HuH-7.5 (cell line): ENCODE data around the gene FRS3.
"Not testable (repeated sequence)": the region's sequence is repeated elsewhere in the genome, so short reads cannot be mapped to it uniquely, and the experiment has no call there.

ENCODE experiments used
- DNase-seq: peaks from one replicate; pipeline ENCODE4 v3.0.0; 2011; ENCODE audit warnings: low spot score

Gene FRS3, protein sequence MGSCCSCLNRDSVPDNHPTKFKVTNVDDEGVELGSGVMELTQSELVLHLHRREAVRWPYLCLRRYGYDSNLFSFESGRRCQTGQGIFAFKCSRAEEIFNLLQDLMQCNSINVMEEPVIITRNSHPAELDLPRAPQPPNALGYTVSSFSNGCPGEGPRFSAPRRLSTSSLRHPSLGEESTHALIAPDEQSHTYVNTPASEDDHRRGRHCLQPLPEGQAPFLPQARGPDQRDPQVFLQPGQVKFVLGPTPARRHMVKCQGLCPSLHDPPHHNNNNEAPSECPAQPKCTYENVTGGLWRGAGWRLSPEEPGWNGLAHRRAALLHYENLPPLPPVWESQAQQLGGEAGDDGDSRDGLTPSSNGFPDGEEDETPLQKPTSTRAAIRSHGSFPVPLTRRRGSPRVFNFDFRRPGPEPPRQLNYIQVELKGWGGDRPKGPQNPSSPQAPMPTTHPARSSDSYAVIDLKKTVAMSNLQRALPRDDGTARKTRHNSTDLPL

DNA sequence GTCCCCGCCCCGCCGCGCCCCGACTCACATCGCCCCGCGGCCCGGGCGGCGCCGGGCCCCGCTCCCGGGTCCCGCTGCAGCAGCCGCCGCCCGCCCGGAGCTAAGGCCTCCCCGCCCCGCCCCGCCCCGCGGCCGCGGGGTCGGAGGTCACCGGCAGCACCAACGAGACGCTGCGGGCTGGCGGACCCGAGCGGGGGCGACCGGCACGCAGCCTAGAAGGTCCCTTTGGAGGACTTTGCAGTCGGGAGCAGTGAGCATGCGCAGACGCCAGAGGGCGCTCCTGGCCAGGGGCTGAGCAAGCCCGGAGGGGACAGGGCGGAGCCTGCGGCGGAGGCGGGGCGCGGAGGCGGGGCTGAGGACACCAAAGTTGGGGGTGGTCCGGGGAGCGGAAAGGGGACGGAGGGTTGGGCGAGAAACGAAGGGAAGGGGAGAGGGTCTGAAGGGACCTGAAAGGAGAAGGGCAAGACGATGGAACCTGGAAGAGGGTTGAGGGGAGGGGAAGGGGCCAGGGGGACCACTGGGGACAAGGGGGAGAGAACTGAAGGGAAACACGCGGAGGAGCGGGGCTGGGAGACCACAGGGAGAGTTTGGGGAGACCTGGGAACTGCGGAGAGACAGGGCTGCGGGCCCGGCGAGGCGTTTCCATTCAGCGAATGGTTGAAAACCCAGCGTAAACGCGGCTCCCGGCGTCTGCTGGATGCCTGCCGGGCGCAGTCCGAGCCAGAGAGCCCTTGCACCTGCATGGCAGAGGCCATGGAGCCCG is at the start of gene FRS3:
FRS3 (minus strand) TSS at position 113 of the 763 bp plus-strand sequence. CDS start 2,913 bp downstream, outside the sequence.
- DNase-seq: peak; percentile 93

DNA sequence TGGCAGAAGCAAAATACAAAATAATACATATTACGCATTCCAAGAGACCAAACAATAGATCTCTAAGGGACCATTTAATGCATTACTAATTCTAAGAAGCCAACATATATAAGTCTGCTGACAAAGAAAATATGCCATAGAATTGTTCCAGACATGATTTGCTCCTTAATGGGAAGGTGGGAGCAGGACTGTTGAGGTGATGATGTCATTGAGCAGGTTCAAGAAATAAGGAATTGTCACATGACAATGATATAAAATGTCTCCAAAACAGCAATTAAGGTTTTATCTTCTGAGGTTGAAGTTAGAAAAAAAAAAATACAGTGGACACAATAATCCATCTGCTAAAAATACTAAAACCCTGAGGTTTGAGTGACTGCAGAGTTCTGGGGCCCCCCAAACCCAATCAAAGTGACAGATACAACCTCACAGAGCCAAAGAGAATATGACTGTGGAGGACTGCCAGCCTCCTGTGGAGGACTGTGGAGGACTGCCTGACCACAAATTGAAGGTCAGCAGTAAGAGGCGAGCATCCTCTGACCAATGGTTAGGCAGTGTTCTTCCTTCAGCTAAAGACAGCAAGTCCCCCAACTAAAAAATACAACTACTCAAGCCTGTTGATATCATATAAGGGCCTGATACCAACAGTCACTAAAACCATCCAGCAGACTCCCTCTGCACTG is 46.8 kb upstream of the FRS3 start:
- no peak for DNase-seq

DNA sequence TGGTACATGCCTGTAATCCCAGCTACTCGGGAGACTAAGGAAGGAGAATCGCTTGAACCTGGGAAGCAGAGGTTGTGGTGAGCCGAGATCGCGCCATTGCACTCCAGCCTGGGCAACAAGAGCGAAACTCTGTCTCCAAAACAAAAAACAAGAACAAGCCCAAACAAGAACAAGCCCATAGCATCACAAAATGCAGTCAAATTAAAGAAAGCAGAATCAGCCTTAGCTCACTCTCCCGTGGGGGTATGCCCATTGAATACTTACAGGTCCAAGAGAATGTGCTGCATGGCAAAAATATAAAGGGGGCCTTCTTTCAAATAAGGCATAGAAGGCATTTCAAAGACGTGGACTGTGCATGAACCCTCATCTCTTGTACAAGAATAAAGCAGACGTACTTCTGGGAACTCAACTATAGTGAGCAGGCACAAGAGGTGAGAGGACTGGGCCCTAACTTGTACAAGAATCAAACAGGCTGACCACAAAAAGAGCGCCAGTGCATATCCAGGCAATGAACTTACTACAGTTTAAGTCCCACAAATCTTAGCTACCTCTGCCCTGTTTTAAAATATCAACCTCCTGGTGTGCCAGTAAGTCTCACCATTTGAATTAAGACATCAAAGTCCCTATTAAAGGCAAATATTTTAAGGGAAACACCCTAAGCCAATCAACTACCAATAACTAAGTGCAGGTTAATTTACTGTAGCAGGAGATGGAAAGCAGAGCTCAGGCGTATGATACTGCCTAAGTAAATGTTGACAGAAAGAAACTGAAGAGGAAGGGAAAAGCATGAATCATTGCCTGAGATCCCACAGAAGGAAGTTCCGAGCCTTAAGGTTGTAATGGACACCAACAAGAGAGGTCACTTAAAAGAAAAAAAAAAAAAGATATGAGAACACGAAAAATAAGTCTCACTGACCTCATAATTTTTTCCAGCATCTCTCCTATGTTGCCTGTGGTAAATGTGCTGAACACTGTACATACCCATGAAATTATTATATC is 45.2 kb upstream of the FRS3 start:
- no peak for DNase-seq

DNA sequence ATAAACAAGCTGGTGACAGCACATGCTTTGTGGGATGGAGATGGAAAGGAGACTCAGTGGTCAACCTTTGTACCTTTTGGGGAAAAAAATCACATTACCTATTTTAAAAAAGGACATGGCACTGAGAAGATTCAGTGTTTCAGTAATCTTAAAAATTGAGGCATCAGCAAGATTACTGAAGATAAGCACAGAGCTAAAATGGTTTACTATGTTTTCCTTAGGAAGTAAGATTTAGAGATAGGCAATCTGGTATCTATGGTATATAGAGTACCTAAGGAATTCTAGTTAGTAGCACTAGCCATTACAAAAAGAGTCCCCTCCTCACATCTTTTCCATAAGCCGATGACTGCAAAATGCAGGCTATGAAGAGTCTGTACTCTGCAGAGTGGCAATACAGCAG is 43.5 kb upstream of the FRS3 start:
- no peak for DNase-seq

DNA sequence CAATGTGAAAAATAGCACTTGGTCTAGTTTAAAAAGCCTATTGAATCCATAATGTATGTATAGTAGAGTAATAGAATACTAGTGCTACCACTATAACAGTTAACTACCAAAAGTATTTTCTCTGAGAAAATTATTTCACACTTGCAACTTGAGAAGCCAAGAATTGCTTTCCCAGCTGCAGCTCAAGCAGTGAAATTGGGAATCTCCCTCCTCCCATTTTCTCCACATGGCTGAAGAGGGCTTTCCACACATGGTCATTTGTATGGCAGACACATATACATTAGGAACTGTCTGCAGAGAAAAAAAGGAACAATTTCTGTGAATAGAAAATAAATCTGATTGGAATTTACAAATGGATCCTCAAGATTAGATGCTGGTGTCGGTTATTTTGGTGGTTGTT is 42.3 kb upstream of the FRS3 start:
- no peak for DNase-seq

DNA sequence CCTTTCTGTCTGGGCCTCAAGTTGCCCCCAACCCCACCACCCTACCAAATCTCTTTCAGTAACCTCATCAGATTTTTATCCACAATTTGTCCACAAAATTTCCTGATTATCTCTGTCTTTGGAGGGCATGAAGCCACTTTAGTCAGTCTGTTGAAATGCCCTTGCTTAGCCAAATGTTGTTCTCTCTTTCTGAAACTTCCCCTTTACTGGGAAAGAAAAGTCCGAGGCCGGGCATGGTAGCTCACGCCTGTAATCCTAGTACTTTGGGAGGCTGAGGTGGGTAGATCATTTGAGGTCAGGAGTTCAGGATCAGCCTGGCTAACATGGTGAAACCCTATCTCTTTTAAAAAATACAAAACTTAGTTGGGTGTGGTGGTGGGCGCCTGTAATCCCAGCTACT is 41.6 kb upstream of the FRS3 start:
- no peak for DNase-seq

DNA sequence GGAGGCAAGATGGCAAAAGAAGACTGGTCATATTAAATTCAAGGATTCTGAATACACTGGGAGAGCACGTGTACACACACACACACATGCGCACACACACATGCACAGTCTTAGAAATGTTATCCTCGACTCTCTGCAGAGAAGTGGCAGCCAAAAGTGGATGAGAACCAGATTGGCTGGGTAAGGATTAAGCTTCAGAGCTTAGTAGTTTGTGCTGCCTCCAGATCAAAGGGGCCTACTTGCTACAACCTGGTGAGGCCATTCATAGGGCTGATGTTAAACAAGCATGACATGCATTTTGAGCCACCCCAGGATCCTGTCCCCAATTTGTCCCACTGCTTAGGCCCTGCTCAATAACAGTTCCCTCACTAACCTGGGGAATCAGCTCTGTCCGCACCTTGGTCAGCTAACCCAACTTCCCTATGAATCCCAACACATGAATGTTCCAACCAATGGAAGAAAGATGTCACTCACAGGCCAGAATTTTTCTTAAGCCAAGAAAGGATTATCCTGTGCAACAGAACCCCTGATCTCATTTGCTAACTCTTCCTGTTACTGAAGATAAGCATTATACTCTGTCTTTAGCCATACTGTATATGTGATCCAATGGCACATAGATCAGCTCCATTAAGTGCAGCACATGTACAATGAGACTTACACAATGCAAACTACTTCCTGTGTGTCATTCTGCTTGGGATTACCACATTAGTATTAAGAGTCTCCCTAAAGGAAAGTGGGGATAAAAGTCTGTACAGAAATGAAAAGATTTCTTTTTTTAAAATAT is 38.8 kb upstream of the FRS3 start:
- no peak for DNase-seq

DNA sequence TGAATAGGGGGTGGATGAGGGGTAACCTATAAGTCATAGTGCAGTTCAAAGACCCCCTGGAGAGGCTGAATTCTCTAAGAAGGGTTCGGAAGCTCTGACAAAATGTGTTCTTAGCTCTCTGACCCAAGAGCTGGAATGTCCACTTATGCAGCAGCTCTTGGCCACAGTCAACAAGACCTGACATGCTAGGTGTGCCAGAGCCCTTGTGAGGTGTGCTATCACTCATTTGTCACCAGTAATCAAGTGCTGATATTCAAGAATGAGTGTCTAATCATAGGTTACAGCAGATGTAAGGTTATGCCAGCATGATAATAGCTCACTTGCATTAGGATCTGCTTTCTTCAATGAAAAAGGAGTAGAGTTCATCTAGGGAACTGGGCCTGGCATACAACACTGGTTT is 35.9 kb upstream of the FRS3 start:
- no peak for DNase-seq

DNA sequence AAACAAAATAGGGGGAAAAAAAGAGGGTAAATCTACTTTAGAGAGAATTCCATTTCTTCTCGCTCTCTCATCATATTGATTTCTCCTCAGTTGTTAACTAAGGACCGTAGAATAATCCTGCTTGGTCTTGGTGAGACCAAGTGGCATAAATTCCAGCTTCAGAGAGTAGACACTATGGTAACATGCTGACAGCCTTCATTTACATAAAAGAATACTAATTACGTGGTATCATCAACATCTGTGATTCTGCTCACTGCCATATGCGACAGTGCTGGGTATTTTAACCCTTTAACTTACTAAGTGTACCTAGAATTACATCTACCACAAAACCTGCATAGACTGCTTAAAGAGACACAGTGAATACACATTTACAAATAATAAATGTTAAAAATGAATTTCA is 34.9 kb upstream of the FRS3 start:
- no peak for DNase-seq

DNA sequence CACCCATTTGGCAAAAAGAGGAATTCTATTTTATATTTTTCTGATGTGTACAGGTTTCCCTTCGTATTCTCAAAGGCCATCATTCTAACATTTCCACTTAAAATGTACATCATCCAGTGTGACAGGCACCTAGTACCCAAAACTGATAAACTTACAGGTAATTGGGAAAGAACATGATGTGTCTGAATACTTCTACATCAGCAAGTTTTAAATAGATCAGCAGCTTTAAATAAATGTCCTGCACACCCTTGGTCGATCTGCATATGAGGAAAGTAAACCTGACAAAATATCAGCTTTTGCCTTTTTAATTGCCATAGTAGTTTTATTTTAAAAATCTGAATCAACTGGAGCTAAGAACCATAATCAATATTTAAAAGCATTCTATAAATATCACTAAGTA is 34.3 kb upstream of the FRS3 start:
- DNase-seq: no peak

DNA sequence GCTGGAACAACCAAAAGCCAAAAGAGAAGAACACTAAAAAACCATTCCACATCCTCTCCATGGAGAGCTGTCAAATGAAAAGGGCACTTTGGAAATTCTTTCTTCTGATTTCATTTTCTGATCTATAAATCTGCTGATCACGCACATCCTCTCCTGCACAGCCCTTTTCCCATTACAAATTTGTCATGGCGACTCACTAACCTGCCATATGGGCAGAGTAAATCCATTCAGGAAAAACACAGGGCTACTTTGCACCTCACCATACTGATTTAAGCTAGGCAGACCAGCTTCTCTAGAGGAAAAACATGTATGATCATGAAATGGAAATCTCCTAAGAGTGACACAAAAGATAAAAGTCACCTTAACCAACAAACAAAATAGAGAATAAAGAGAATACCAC is 33.8 kb upstream of the FRS3 start:
- no peak for DNase-seq

DNA sequence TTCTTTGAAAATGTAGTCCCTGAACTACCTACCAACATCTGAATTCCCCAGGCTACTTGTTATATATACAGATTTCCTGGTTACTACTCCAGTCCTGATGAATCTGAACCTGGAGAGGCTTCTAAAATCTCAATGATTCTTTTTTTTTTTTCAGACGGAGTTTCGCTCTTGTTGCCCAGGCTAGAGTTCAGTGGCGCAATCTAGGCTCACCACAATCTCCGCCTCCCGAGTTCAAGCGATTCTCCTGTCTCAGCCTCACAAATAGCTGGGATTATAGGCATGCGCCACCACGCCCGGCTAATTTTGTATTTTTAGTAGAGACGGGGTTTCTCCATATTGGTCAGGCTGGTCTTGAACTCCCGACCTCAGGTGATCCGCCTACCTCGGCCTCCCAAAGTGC is 32.2 kb upstream of the FRS3 start:
- not testable (repeated sequence) for DNase-seq

DNA sequence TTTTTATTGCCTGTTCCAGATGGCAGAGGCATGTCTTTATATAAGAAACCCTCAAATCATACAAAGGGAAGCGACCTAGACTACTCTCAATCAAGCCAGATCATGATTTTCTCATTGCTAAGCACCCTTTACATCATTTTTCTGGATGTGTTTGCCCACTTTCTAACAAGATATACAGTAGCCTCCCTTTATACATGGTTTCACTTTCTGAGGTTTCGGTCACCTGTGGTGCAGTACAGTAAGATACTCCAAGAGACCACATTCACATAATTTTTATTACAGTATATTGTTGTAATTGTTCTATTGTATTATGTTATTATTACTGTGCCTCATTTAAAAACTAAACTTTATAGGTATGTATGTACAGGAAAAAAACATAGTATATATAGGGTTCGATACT is 31.4 kb upstream of the FRS3 start:
- no peak for DNase-seq

DNA sequence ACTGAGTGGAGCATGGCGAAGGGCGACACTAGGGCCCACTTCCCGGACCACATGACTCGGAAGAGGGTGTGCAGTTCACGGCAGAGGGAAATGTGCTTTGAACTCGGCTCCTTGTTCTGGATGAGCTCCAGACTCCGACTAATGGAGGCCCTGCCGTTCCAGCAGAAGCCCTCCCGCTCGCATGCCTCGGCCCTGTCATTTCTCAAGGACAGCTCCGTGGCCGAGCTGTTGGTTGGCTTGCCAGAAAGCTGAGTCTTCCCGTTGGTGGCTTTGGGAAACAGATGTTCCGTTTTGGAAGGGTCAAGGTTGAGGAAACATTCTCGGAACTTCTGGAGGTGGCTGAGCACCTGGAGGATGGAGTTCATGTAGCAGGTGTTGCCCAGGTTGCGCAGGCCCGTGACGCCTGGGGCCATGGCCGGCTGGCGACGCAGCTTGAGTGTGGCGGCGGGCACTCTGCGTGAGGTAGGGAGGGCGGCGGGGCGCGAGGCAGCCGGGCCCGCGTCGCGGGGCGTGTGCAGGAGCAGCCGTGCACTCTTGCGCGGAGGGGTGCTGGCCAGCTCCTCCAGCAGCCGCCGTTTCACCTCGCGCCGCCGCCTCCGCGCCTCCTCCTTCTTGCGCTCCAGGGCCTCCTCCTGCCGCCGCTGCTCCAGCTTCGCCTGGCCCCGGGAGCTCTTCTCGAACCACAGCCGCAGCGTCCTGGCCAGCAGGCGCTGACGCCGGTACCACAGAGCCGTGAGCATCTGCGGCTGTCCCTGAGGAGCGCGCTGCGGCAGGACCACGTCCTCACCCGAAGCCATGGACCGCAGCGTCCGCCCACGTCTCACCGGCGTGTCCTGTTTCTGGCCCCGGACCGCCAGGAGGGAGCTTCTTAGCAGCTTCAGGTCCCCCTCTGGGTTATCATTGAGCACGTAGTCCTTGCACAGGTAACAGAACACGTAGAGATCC is 26.4 kb upstream of the FRS3 start:
- no peak for DNase-seq

DNA sequence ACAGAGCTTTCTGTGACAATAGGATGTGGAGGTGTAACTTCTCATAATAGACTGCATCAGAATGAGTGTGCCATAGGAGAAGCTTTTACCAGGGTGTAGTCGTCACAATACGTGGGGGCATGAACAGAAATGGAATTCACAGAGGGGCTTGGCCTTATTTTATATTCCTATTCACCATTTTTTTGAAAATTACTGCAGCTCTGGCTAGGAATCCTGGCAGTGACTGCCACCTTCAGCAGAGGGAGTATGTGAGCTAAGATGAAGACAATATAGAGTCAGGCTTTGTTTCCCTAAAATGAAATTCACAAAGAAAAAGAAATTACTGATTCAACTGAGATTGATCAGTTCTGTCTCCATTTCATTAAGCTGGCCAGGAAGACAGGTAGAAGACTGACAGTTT is 21.7 kb upstream of the FRS3 start:
- DNase-seq: no peak

DNA sequence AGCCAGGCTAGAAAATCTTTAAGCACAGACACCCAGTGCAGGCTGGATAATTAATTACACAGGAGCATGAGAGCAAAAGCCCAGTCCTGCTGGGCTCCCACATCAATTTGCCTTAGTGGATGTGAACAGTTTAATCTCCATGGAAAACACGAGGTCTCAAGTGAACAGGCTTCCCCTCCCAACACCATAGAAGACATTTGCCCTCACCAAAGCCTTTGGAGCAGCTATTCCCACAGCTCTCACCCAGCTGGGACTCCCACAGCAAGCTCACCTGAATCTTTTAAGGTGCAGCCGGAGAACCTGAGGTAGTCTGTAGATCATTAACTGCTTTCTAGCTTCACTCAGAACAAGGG is 19.8 kb upstream of the FRS3 start:
- no peak for DNase-seq

DNA sequence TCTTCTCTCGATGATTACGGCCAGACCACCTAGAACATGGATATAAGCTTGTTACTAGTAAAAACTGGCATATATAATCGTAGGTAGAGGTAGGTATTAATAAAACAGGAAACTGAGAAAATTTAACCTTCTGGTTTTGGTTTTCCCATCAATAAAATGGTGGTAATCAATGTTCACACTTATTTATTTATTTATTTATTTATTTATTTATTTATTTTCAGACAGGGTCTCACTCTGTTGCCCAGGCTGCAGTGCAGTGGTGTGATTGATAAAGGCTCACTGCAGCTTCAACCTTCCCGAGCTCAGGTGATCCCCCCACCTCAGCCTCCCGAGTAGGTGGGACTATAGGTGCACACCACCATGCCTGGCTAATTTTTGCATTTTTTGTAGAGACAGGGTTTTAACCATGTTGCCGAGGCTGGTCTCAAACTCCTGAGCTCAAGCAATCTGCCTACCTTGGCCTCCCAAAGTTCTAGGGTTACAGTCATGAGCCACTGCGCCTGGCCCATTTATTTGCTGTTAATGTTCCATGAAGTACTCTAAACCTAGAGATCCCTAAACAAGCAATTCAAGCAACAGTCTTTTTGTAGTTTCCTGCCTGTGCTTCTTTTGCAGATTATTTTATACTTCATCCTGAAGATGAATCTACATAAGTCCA is 19.3 kb upstream of the FRS3 start:
- no peak for DNase-seq

DNA sequence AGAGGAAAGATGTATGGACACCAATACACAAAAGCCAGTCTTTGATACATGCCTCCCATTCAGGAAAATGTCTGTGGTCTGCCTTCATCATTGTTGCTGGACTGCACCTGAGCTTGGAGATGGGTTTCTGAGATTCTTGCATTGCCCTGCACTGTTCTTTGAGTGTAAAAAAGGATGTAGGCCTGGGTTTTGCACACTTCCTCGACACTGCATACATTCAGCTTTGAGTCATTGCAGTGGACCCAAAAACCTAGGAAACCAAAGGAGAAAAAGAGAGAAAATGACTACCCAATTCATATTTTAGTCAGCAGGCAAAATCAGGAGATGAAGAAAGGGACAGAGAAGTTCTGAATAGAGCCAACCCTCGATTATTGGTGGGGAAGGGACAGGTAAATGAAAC is 16.8 kb upstream of the FRS3 start:
- no peak for DNase-seq

DNA sequence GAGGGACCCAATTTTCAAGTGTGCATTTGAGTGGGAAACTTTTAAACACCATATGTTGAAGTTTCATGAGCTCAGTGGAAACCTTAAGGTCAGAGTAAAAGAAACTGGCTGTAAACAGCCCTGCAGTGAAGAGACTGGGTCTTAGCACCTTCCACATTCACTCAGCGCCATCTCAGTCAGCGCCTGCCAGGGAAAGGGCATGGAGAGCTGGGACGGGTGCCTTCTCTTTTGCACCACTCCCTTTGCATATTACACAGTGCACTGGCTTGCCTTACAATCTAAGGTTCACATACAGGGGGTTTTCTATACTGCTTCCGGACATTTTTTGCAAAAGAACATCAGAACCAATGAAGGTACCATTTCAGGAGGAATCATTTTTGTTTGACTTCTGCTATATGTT is 12.3 kb upstream of the FRS3 start:
- no peak for DNase-seq
